HepG2 (cell line): Measurements from ENCODE around the gene AKNA. TPM values are rescaled to one million over a fixed set of nuclear protein-coding genes. Genes with fewer than 3 reads are reported as not detected.

Experiments
- ATAC-seq: fragments of 200-7000 bp; cut with Tn5 transposase; 3 replicates; pipeline ENCODE4 v1.9.1; 2020; ENCODE audit warnings: mild to moderate bottlenecking, moderate library complexity
- BruUV-seq: library from RNA; stranded (reverse); fragments of 400-500 nt; replicated peaks from 2 replicates; lab custom pipeline; 2021; lab: Mats Ljungman, UMichigan
- CTCF ChIA-PET: fragments of 300-600 bp; formaldehyde crosslinking; extraction: SDS; loops from one replicate; lab custom pipeline; 2021; ENCODE audit warnings: low total read pairs, inconsistent platforms, low intra/inter-chr PET ratio; lab: Yijun Ruan, JAX
- POLR2A ChIA-PET: fragments of 350-600 bp; sonication (Branson Sonifier 250); formaldehyde crosslinking; loops from one replicate; lab custom pipeline; 2020; ENCODE audit warnings: antibody characterized with exemption, inconsistent platforms; lab: Yijun Ruan, JAX
- DNase-seq: peaks from one replicate; pipeline ENCODE4 v3.0.0-alpha.2; 2015; ENCODE audit warnings: low spot score
- FAIRE-seq: peaks from 3 replicates; lab custom pipeline; 2011; peaks lifted over from hg19 to GRCh38; lab: Jason Lieb, UNC
- H2AFZ ChIP-seq: one replicate; pipeline ENCODE4 v1.6.1; 2011; ENCODE audit warnings: low read length, inconsistent platforms
- H3K27ac ChIP-seq: fragments of 300-600 bp; 3 replicates; pipeline ENCODE4 v1.8.0; 2011; ENCODE audit warnings: mixed run types, mild to moderate bottlenecking, mixed read lengths, low read length, inconsistent platforms; ENCODE audit not compliant: insufficient read depth; ENCODE audit errors: extremely low read length
- H3K27me3 ChIP-seq, 2 experiments: fragments of 200-600 bp in 1 of 2; 2 replicates in 1 of 2; 3 replicates in 1 of 2; pipeline versions ENCODE4 v1.6.0 to v1.8.0; 2011; ENCODE audit warnings: low read length in 2 of 2, mild to moderate bottlenecking in 2 of 2, moderate library complexity in 2 of 2, inconsistent platforms in 1 of 2; ENCODE audit not compliant: insufficient read depth in 2 of 2, control insufficient read depth in 1 of 2
- H3K36me3 ChIP-seq, 2 experiments: fragments of 200-600 bp in 1 of 2; replicated peaks in 1 of 2; 2 replicates in 1 of 2; 3 replicates in 1 of 2; pipeline versions ENCODE4 v1.5.1 to v1.8.0; 2011; ENCODE audit warnings: low read length in 2 of 2, inconsistent platforms in 1 of 2; ENCODE audit not compliant: insufficient read depth in 2 of 2, control insufficient read depth in 1 of 2
- H3K4me1 ChIP-seq: 2 replicates; pipeline ENCODE4 v1.5.1; 2012; ENCODE audit warnings: low read length, inconsistent platforms; ENCODE audit not compliant: insufficient read depth
- H3K4me2 ChIP-seq: 2 replicates; pipeline ENCODE4 v1.6.0; 2011; ENCODE audit warnings: low read depth, low read length, inconsistent platforms
- H3K4me3 ChIP-seq, 3 experiments: fragments of 200-600 bp in 1 of 3; sonication (generic), shearing (Covaris generic) in 1 of 3; replicated peaks in 1 of 3; 2 replicates each; pipeline ENCODE4 v1.5.1; 2011 to 2016; ENCODE audit warnings: low read length in 3 of 3, inconsistent platforms in 2 of 3, low read depth in 2 of 3, mild to moderate bottlenecking in 2 of 3, control low read depth in 1 of 3, mixed read lengths in 1 of 3; ENCODE audit not compliant: insufficient read depth in 1 of 3
- H3K79me2 ChIP-seq: one replicate; pipeline ENCODE4 v1.6.1; 2011; ENCODE audit warnings: low read length, inconsistent platforms; ENCODE audit not compliant: insufficient read depth
- H3K9ac ChIP-seq: 2 replicates; pipeline ENCODE4 v1.6.0; 2011; ENCODE audit warnings: mild to moderate bottlenecking, low read depth, low read length, inconsistent platforms; ENCODE audit not compliant: insufficient read depth
- H3K9me3 ChIP-seq: 2 replicates; pipeline ENCODE4 v1.5.1; 2012; ENCODE audit warnings: mild to moderate bottlenecking, low read length
- H4K20me1 ChIP-seq: 2 replicates; pipeline ENCODE4 v1.6.0; 2011; ENCODE audit warnings: inconsistent platforms, mild to moderate bottlenecking, low read length, moderate library complexity; ENCODE audit not compliant: insufficient read depth
- ATRX ChIP-seq: sonication (generic); formaldehyde crosslinking; IDR thresholded peaks from 2 replicates; pipeline ENCODE4 v1.4.0; 2020; ENCODE audit warnings: missing genetic modification reagents, borderline replicate concordance
- GMEB2 ChIP-seq: IDR thresholded peaks from 2 replicates; pipeline ENCODE4 v1.6.1; 2016; ENCODE audit warnings: missing biosample characterization, missing genetic modification reagents, low read depth
- JUND ChIP-seq: sonication (generic); formaldehyde crosslinking; IDR thresholded peaks from 2 replicates; pipeline ENCODE4 v1.8.0; 2022; ENCODE audit warnings: mild to moderate bottlenecking, missing genetic modification reagents
- RAD21 ChIP-seq: fragments of 450-650 bp; formaldehyde crosslinking; IDR thresholded peaks from 2 replicates; pipeline ENCODE4 v1.5.0; 2020; ENCODE audit warnings: mild to moderate bottlenecking
- SMAD3 ChIP-seq: sonication (generic); formaldehyde crosslinking; IDR thresholded peaks from 2 replicates; pipeline ENCODE4 v1.4.0; 2020; ENCODE audit warnings: missing genetic modification reagents
- ZNF782 ChIP-seq: sonication (generic); formaldehyde crosslinking; IDR thresholded peaks from 2 replicates; pipeline ENCODE4 v1.4.0; 2020; ENCODE audit warnings: missing genetic modification reagents, mild to moderate bottlenecking, borderline replicate concordance
- WGBS: methylation state at CpG from one replicate; pipeline ENCODE4 v1.1.6; 2017; ENCODE audit warnings: low lambda C conversion rate; 5-methylcytosine and 5-hydroxymethylcytosine counted together
- in situ Hi-C: cut with HindIII; loops from 2 replicates; pipeline ENCODE4 v1.10.0; 2017; ENCODE audit warnings: low pct_unique_long_range_greater_than_20kb; ENCODE audit not compliant: extremely low pct_ligation_motif_present
- intact Hi-C: fragments of 100-400 bp; cut with micrococcal nuclease; formaldehyde crosslinking; loops from one replicate; pipeline ENCODE4 v1.10.0; 2022; ENCODE audit not compliant: unreplicated experiment
- polyA plus RNA-seq, 8 experiments: library from polyadenylated mRNA; depleted of rRNA in 3 of 8; stranded (reverse) in 7 of 8; unstranded in 1 of 8; fragments of >200 nt; fragmentation: Illumina TruSeq in 4 of 8; extraction: Trizol in 4 of 8; gene quantifications; 2 replicates each; pipeline versions ENCODE4 v1.2.1 to v1.2.3, GENCODE V29; 2011 to 2016; ENCODE audit warnings: low read depth in 4 of 8, missing spikeins in 1 of 8, mixed read lengths in 1 of 8; ENCODE audit not compliant: insufficient read depth in 1 of 8
- total RNA-seq, 5 experiments: library from RNA; depleted of rRNA; stranded (reverse); fragments of >200 nt; fragmentation: Illumina TruSeq; extraction: Trizol; gene quantifications; 2 replicates each; pipeline ENCODE4 v1.2.3, GENCODE V29; 2016; ENCODE audit warnings: low read depth in 1 of 5
- TF ChIP-seq, protein P1 (sequence below): sonication (generic); formaldehyde crosslinking; IDR thresholded peaks from 2 replicates; pipeline ENCODE4 v1.5.0; 2020; ENCODE audit warnings: missing genetic modification reagents, mild to moderate bottlenecking, borderline replicate concordance
- TF ChIP-seq, protein P2 (sequence below): sonication (generic); formaldehyde crosslinking; IDR thresholded peaks from 2 replicates; pipeline ENCODE4 v1.9.0; 2022; ENCODE audit warnings: missing genetic modification reagents, mild to moderate bottlenecking, borderline replicate concordance
- TF ChIP-seq, protein P3 (sequence below): sonication (generic); formaldehyde crosslinking; IDR thresholded peaks from 2 replicates; pipeline ENCODE4 v1.4.0; 2020; ENCODE audit warnings: low read depth, mild to moderate bottlenecking, missing genetic modification reagents

The AKNA gene
- total and polyA plus RNA-seq, 2 of the 13 experiments (the other 11 are each of a cell fraction or from before 2014, with no cell fraction given), result 3.0 to 3.1 TPM

GRCh38 chr9:114405294-114406034 is 17.7 kb upstream of the AKNA start (continued):
- TF ChIP-seq, protein P1, sequence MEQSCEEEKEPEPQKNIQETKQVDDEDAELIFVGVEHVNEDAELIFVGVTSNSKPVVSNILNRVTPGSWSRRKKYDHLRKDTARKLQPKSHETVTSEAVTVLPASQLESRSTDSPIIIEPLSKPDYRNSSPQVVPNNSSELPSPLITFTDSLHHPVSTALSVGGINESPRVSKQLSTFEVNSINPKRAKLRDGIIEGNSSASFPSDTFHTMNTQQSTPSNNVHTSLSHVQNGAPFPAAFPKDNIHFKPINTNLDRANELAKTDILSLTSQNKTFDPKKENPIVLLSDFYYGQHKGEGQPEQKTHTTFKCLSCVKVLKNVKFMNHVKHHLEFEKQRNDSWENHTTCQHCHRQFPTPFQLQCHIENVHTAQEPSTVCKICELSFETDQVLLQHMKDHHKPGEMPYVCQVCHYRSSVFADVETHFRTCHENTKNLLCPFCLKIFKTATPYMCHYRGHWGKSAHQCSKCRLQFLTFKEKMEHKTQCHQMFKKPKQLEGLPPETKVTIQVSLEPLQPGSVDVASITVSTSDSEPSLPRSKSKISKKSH (CRISPR knock-in tag), result 0 out of 2 replicates have a peak, but pooled peaks have one; percentile 68
- TF ChIP-seq JUND (no peak), RAD21 (CRISPR knock-in tag) (peak; percentile 94), ZNF782 (CRISPR knock-in tag) (0 out of 2 replicates have a peak, but pooled peaks have one; percentile 48)
- TF ChIP-seq, protein P2, sequence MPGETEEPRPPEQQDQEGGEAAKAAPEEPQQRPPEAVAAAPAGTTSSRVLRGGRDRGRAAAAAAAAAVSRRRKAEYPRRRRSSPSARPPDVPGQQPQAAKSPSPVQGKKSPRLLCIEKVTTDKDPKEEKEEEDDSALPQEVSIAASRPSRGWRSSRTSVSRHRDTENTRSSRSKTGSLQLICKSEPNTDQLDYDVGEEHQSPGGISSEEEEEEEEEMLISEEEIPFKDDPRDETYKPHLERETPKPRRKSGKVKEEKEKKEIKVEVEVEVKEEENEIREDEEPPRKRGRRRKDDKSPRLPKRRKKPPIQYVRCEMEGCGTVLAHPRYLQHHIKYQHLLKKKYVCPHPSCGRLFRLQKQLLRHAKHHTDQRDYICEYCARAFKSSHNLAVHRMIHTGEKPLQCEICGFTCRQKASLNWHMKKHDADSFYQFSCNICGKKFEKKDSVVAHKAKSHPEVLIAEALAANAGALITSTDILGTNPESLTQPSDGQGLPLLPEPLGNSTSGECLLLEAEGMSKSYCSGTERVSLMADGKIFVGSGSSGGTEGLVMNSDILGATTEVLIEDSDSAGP (CRISPR knock-in tag), result peak; percentile 75; the same call in 1 of the 2 replicates

- POLR2A ChIA-PET, result no interaction called here
- in situ Hi-C loops, result loop anchor here (10.0 to 25.0 kb wide), 3 partner anchors 100 to 508 kb away; partner anchors contain the start of genes TEX53 and WHRN
- no peaks in the 10 kb centered on the region for H4K20me1 ChIP-seq
- H3K9ac ChIP-seq, result no peak overlapping the region
- CTCF ChIA-PET, result interaction anchor here (0.6 kb wide), 1 partner anchor 65 kb away, joined by 3 read pairs; no protein-coding TSS in a partner anchor
- H3K4me2 ChIP-seq, result no peak overlapping the region
- no peaks in the 10 kb centered on the region for H3K36me3 ChIP-seq
- no peaks in the 10 kb centered on the region for H3K79me2 ChIP-seq
- TF ChIP-seq GMEB2 (CRISPR knock-in tag), result no peak
- TF ChIP-seq ATRX (CRISPR knock-in tag), result no peak
- no peak for TF ChIP-seq SMAD3 (CRISPR knock-in tag)
- TF ChIP-seq, protein P3, sequence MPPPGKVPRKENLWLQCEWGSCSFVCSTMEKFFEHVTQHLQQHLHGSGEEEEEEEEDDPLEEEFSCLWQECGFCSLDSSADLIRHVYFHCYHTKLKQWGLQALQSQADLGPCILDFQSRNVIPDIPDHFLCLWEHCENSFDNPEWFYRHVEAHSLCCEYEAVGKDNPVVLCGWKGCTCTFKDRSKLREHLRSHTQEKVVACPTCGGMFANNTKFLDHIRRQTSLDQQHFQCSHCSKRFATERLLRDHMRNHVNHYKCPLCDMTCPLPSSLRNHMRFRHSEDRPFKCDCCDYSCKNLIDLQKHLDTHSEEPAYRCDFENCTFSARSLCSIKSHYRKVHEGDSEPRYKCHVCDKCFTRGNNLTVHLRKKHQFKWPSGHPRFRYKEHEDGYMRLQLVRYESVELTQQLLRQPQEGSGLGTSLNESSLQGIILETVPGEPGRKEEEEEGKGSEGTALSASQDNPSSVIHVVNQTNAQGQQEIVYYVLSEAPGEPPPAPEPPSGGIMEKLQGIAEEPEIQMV (CRISPR knock-in tag), result no peak
- intact Hi-C loops, result loop anchor here (10.0 kb wide), 2 partner anchors 610 to 1830 kb away; no protein-coding TSS in a partner anchor
- BruUV-seq, result no TSS peak
- H3K27me3 ChIP-seq, result no peaks in the 10 kb centered on the region
- H2AFZ ChIP-seq, result no peak overlapping the region
- DNase-seq (no peak), ATAC-seq (no peak), FAIRE-seq (no peak)
- H3K9me3 ChIP-seq, result no peaks in the 10 kb centered on the region
- H3K4me1 ChIP-seq, result peaks cover 38% of the 10 kb centered on the region
- H3K4me3 ChIP-seq, result no peak overlapping the region
- no peak overlapping the region for H3K27ac ChIP-seq
- WGBS, result 100% methylated on average over 2 of the region's 2 CpGs
Observed at GRCh38 chr9:114404531-114404930, 16.7 kb upstream of the AKNA start.
